ENCODE measurements around the gene IGF2R.
"Not testable (repeated sequence)": the region's sequence is repeated elsewhere in the genome, so short reads cannot be mapped to it uniquely, and the experiment has no call there.

IGF2R gene

GRCh38 chr6:160000280-160000704 is 31.4 kb downstream of the IGF2R start:
- DNase-seq: no peak

- DNase-seq: not testable (repeated sequence)
These were observed 32.1 kb downstream of the IGF2R start for GRCh38 chr6:160000893-160001427.

- no peak for DNase-seq
These were observed 34.0 kb downstream of the IGF2R start for GRCh38 chr6:160002882-160003281.

- no peak for DNase-seq
These were observed 35.1 kb downstream of the IGF2R start for GRCh38 chr6:160004018-160004417.

- DNase-seq: no peak
These were observed 35.7 kb downstream of the IGF2R start for GRCh38 chr6:160004419-160005175.

- no peak for DNase-seq
These were observed 36.3 kb downstream of the IGF2R start for GRCh38 chr6:160005211-160005610.

GRCh38 chr6:160005861-160006540 is 37.1 kb downstream of the IGF2R start:
- no peak for DNase-seq

- no peak for DNase-seq
These were observed 38.3 kb downstream of the IGF2R start for GRCh38 chr6:160007145-160007544.

- no peak for DNase-seq
These were observed 38.7 kb downstream of the IGF2R start for GRCh38 chr6:160007611-160008010.

GRCh38 chr6:160010067-160010466 is 41.2 kb downstream of the IGF2R start:
- DNase-seq: no peak

- DNase-seq: no peak
These were observed 45.3 kb downstream of the IGF2R start for GRCh38 chr6:160013987-160014868.

GRCh38 chr6:160014869-160015182 is 45.9 kb downstream of the IGF2R start:
- DNase-seq: no peak

- DNase-seq: no peak
These were observed 47.1 kb downstream of the IGF2R start for GRCh38 chr6:160015778-160016684.

GRCh38 chr6:160022101-160022500 is 53.2 kb downstream of the IGF2R start:
- DNase-seq: no peak

GRCh38 chr6:160022793-160023192 is 53.9 kb downstream of the IGF2R start:
- no peak for DNase-seq

- DNase-seq: no peak
These were observed 55.3 kb downstream of the IGF2R start for GRCh38 chr6:160024152-160024551.

- DNase-seq: no peak
These were observed 58.2 kb downstream of the IGF2R start for GRCh38 chr6:160027076-160027475.

- no peak for DNase-seq
These were observed 59.0 kb downstream of the IGF2R start for GRCh38 chr6:160027931-160028330.

- DNase-seq: no peak
These were observed 59.8 kb downstream of the IGF2R start for GRCh38 chr6:160028487-160029275.

- no peak for DNase-seq
These were observed 60.6 kb downstream of the IGF2R start for GRCh38 chr6:160029525-160029924.

- no peak for DNase-seq
These were observed 61.2 kb downstream of the IGF2R start for GRCh38 chr6:160030103-160030502.

Measured in NCI-H748 treated with DMSO at 0.1 percent for 48 hours (cell line).